Activated T-cell treated with anti-CD3 and anti-CD28 coated beads, Interleukin-2, amount 50 U/mL, for 72 hours (primary cell): ENCODE results near the gene DUSP22. TPM values are rescaled to one million over a fixed set of nuclear protein-coding genes. Genes with fewer than 3 reads are reported as not detected.

Source experiments
- ATAC-seq, 2 donors: fragments of 150-1000 bp; cut with Tn5 transposase; replicated peaks in 1 of 2; 2 replicates each; pipeline ENCODE4 v1.10.0; 2021; ENCODE audit warnings: moderate library complexity in 2 of 2, mild to moderate bottlenecking in 1 of 2
- DNase-seq, 2 donors: peaks; one replicate each; pipeline ENCODE4 v3.0.0; 2021 to 2022; ENCODE audit warnings: mixed read lengths in 1 of 2
- H3K27ac Mint-ChIP-seq: one replicate; pipeline ENCODE4 v1.8.0; 2022; ENCODE audit warnings: mild to moderate bottlenecking, moderate library complexity, mixed read lengths
- H3K27me3 Mint-ChIP-seq: one replicate; pipeline ENCODE4 v1.8.0; 2022; ENCODE audit warnings: low read depth, mixed read lengths
- H3K36me3 Mint-ChIP-seq, 2 donors: one replicate each; pipeline ENCODE4 v1.8.0; 2022; ENCODE audit warnings: mixed read lengths in 2 of 2, mild to moderate bottlenecking in 1 of 2; ENCODE audit not compliant: insufficient read depth in 2 of 2
- H3K4me1 Mint-ChIP-seq: one replicate; pipeline ENCODE4 v1.8.0; 2022; ENCODE audit warnings: low read depth, mixed read lengths
- H3K4me3 Mint-ChIP-seq, 2 donors: one replicate each; pipeline ENCODE4 v1.8.0; 2022; ENCODE audit warnings: mild to moderate bottlenecking in 2 of 2, mixed read lengths in 2 of 2, moderate library complexity in 2 of 2
- H3K9me3 Mint-ChIP-seq, 2 donors: one replicate each; pipeline ENCODE4 v1.8.0; 2022; ENCODE audit warnings: mixed read lengths in 2 of 2
- total RNA-seq, 2 donors: library from RNA; stranded (reverse); gene quantifications; one replicate each; pipeline ENCODE4 v1.2.3, GENCODE V29; 2022

The DUSP22 gene
- total RNA-seq, 2 donors from 2014 or later, result 43.6 to 48.6 TPM

- H3K4me1 Mint-ChIP-seq, result peaks cover 25% of the 10 kb centered on the region
- ATAC-seq (peak in 1 of 2 donors; percentile 10), DNase-seq (no peak)
- peaks cover 0 to 5% of the 10 kb centered on the region in 2 donors for H3K36me3 Mint-ChIP-seq
- H3K4me3 Mint-ChIP-seq, result no peak overlapping the region
- H3K27ac Mint-ChIP-seq, result no peak overlapping the region
- no peaks in the 10 kb centered on the region for H3K9me3 Mint-ChIP-seq
- H3K27me3 Mint-ChIP-seq, result no peaks in the 10 kb centered on the region
Measured at GRCh38 chr6:313087-313486, 20.8 kb downstream of the DUSP22 start.

- ATAC-seq, result no peak
Measured at GRCh38 chr6:313917-314316, 21.6 kb downstream of the DUSP22 start.

GRCh38 chr6:314377-314776, 22.1 kb downstream of the DUSP22 start:
- Mint-ChIP-seq H3K36me3 (peaks cover 2 to 5% of the 10 kb centered on the region in 2 donors), H3K9me3 (peaks cover 0 to 2% of the 10 kb centered on the region in 2 donors)

More at GRCh38 chr6:313917-314316, 21.6 kb downstream of the DUSP22 start:
- Mint-ChIP-seq H3K4me3 (no peak overlapping the region), H3K27me3 (no peaks in the 10 kb centered on the region), H3K27ac (no peak overlapping the region), H3K36me3 (peaks cover 2 to 5% of the 10 kb centered on the region in 2 donors), H3K4me1 (peaks cover 28% of the 10 kb centered on the region), H3K9me3 (peaks cover 0 to 2% of the 10 kb centered on the region in 2 donors)
- no peak for DNase-seq

GRCh38 chr6:315226-315625, 22.9 kb downstream of the DUSP22 start:
- H3K27ac Mint-ChIP-seq, result no peak overlapping the region
- ATAC-seq (no peak), DNase-seq (no peak)
- no peak overlapping the region for H3K4me3 Mint-ChIP-seq
- peaks cover 2 to 5% of the 10 kb centered on the region in 2 donors for H3K36me3 Mint-ChIP-seq
- H3K9me3 Mint-ChIP-seq, result peaks cover 0 to 2% of the 10 kb centered on the region in 2 donors
- H3K4me1 Mint-ChIP-seq, result peaks cover 28% of the 10 kb centered on the region
- H3K27me3 Mint-ChIP-seq, result no peaks in the 10 kb centered on the region

More at GRCh38 chr6:314377-314776, 22.1 kb downstream of the DUSP22 start:
- H3K4me3 Mint-ChIP-seq, result no peak overlapping the region
- no peak overlapping the region for H3K27ac Mint-ChIP-seq
- DNase-seq, result no peak
- peaks cover 28% of the 10 kb centered on the region for H3K4me1 Mint-ChIP-seq
- H3K27me3 Mint-ChIP-seq, result no peaks in the 10 kb centered on the region
- ATAC-seq, result no peak

- Mint-ChIP-seq H3K4me1 (peaks cover 28% of the 10 kb centered on the region), H3K4me3 (no peak overlapping the region)
Measured at GRCh38 chr6:315921-316752, 23.9 kb downstream of the DUSP22 start.

GRCh38 chr6:316753-317038, 24.4 kb downstream of the DUSP22 start:
- Mint-ChIP-seq H3K4me1 (peaks cover 28% of the 10 kb centered on the region), H3K36me3 (peaks cover 2 to 4% of the 10 kb centered on the region in 2 donors), H3K9me3 (peaks cover 0 to 2% of the 10 kb centered on the region in 2 donors), H3K27ac (no peak overlapping the region), H3K4me3 (no peak overlapping the region), H3K27me3 (no peaks in the 10 kb centered on the region)
- ATAC-seq (no peak), DNase-seq (no peak)

More at GRCh38 chr6:315921-316752, 23.9 kb downstream of the DUSP22 start:
- H3K27ac Mint-ChIP-seq, result no peak overlapping the region
- peaks cover 0 to 2% of the 10 kb centered on the region in 2 donors for H3K9me3 Mint-ChIP-seq
- peaks cover 2 to 5% of the 10 kb centered on the region in 2 donors for H3K36me3 Mint-ChIP-seq
- ATAC-seq (no peak), DNase-seq (no peak)
- no peaks in the 10 kb centered on the region for H3K27me3 Mint-ChIP-seq

GRCh38 chr6:317060-317447, 24.8 kb downstream of the DUSP22 start:
- Mint-ChIP-seq H3K36me3 (peaks cover 2 to 3% of the 10 kb centered on the region in 2 donors), H3K27ac (no peak overlapping the region), H3K9me3 (peaks cover 0 to 2% of the 10 kb centered on the region in 2 donors), H3K4me1 (peaks cover 28% of the 10 kb centered on the region), H3K27me3 (no peaks in the 10 kb centered on the region), H3K4me3 (no peak overlapping the region)
- no peak for ATAC-seq
- no peak for DNase-seq

- peaks cover 2 to 3% of the 10 kb centered on the region in 2 donors for H3K36me3 Mint-ChIP-seq
- H3K4me1 Mint-ChIP-seq, result peaks cover 27% of the 10 kb centered on the region
- no peaks in the 10 kb centered on the region for H3K27me3 Mint-ChIP-seq
- no peak for DNase-seq
- ATAC-seq, result no peak
- no peak overlapping the region for H3K4me3 Mint-ChIP-seq
- H3K27ac Mint-ChIP-seq, result no peak overlapping the region
- H3K9me3 Mint-ChIP-seq, result peaks cover 0 to 2% of the 10 kb centered on the region in 2 donors
Measured at GRCh38 chr6:317448-318144, 25.3 kb downstream of the DUSP22 start.

- no peaks in the 10 kb centered on the region for H3K27me3 Mint-ChIP-seq
- H3K27ac Mint-ChIP-seq, result no peak overlapping the region
- peaks cover 2 to 3% of the 10 kb centered on the region in 2 donors for H3K36me3 Mint-ChIP-seq
- H3K4me3 Mint-ChIP-seq, result no peak overlapping the region
- DNase-seq, result no peak
- peaks cover 19% of the 10 kb centered on the region for H3K4me1 Mint-ChIP-seq
- no peak for ATAC-seq
- peaks cover 0 to 2% of the 10 kb centered on the region in 2 donors for H3K9me3 Mint-ChIP-seq
Measured at GRCh38 chr6:318243-318890, 26.1 kb downstream of the DUSP22 start.

- H3K27ac Mint-ChIP-seq, result no peak overlapping the region
Measured at GRCh38 chr6:319177-320131, 27.2 kb downstream of the DUSP22 start.

GRCh38 chr6:320351-321157, 28.3 kb downstream of the DUSP22 start:
- no peak overlapping the region for H3K27ac Mint-ChIP-seq
- H3K4me1 Mint-ChIP-seq, result peaks cover 19% of the 10 kb centered on the region
- H3K9me3 Mint-ChIP-seq, result peaks cover 0 to 2% of the 10 kb centered on the region in 2 donors
- ATAC-seq (no peak), DNase-seq (no peak)
- no peaks in the 10 kb centered on the region for H3K27me3 Mint-ChIP-seq
- H3K36me3 Mint-ChIP-seq, result peaks cover 0 to 2% of the 10 kb centered on the region in 2 donors
- peak overlapping the region in 1 of 2 donors; percentile 32 for H3K4me3 Mint-ChIP-seq

More at GRCh38 chr6:319177-320131, 27.2 kb downstream of the DUSP22 start:
- peak; percentile 77 to 78 for ATAC-seq
- H3K4me3 Mint-ChIP-seq, result peak overlapping the region in 1 of 2 donors; percentile 32
- no peaks in the 10 kb centered on the region for H3K27me3 Mint-ChIP-seq
- H3K4me1 Mint-ChIP-seq, result peaks cover 19% of the 10 kb centered on the region
- peaks cover 0 to 2% of the 10 kb centered on the region in 2 donors for H3K36me3 Mint-ChIP-seq
- DNase-seq, result peak in 1 of 2 donors; percentile 28
- peaks cover 0 to 2% of the 10 kb centered on the region in 2 donors for H3K9me3 Mint-ChIP-seq

- Mint-ChIP-seq H3K27me3 (no peaks in the 10 kb centered on the region), H3K9me3 (peaks cover 0 to 2% of the 10 kb centered on the region in 2 donors), H3K27ac (no peak overlapping the region), H3K4me3 (no peak overlapping the region), H3K36me3 (peaks cover 0 to 2% of the 10 kb centered on the region in 2 donors), H3K4me1 (peaks cover 15% of the 10 kb centered on the region)
- ATAC-seq (no peak), DNase-seq (no peak)
Measured at GRCh38 chr6:321158-321438, 28.8 kb downstream of the DUSP22 start.
